Ishikawa (cell line): ENCODE measurements around the gene DOK4.

ENCODE experiments used
- CEBPB ChIP-seq: IDR thresholded peaks from 2 replicates; pipeline ENCODE4 v1.6.1; 2012
- CREB1 ChIP-seq: IDR thresholded peaks from 2 replicates; pipeline ENCODE4 v1.6.1; 2012; ENCODE audit warnings: low read depth
- EP300 ChIP-seq: IDR thresholded peaks from 2 replicates; pipeline ENCODE4 v1.6.1; 2012; ENCODE audit warnings: borderline replicate concordance
- FOXM1 ChIP-seq: IDR thresholded peaks from 2 replicates; pipeline ENCODE4 v1.6.1; 2012; ENCODE audit warnings: low read depth, borderline replicate concordance
- MAX ChIP-seq: IDR thresholded peaks from 2 replicates; pipeline ENCODE4 v1.6.1; 2012
- NFIC ChIP-seq: IDR thresholded peaks from 2 replicates; pipeline ENCODE4 v1.6.1; 2012
- RAD21 ChIP-seq: IDR thresholded peaks from 2 replicates; pipeline ENCODE4 v1.6.1; 2012; ENCODE audit warnings: low read depth
- REST ChIP-seq: IDR thresholded peaks from 2 replicates; pipeline ENCODE4 v1.6.1; 2012; ENCODE audit warnings: low read depth, mild to moderate bottlenecking
- TAF1 ChIP-seq: IDR thresholded peaks from 2 replicates; pipeline ENCODE4 v1.6.1; 2012; ENCODE audit warnings: low read depth, mild to moderate bottlenecking
- TEAD4 ChIP-seq: IDR thresholded peaks from 2 replicates; pipeline ENCODE4 v1.6.1; 2012
- YY1 ChIP-seq: IDR thresholded peaks from 2 replicates; pipeline ENCODE4 v1.6.1; 2012; ENCODE audit warnings: low read depth
- ZBTB7A ChIP-seq: IDR thresholded peaks from 2 replicates; pipeline ENCODE4 v1.6.1; 2012; ENCODE audit warnings: low read depth

- TF ChIP-seq MAX (no peak), CEBPB (no peak), RAD21 (no peak), FOXM1 (no peak), TAF1 (no peak), CREB1 (no peak), NFIC (no peak), YY1 (no peak), EP300 (no peak), REST (no peak), ZBTB7A (no peak), TEAD4 (no peak)
These were observed 3.3 kb downstream of the DOK4 start for GRCh38 chr16:57482845-57483545.
